ENCODE data around the gene HOMEZ.
"Not testable (repeated sequence)": the region's sequence is repeated elsewhere in the genome, so short reads cannot be mapped to it uniquely, and the experiment has no call there.

The HOMEZ gene, protein sequence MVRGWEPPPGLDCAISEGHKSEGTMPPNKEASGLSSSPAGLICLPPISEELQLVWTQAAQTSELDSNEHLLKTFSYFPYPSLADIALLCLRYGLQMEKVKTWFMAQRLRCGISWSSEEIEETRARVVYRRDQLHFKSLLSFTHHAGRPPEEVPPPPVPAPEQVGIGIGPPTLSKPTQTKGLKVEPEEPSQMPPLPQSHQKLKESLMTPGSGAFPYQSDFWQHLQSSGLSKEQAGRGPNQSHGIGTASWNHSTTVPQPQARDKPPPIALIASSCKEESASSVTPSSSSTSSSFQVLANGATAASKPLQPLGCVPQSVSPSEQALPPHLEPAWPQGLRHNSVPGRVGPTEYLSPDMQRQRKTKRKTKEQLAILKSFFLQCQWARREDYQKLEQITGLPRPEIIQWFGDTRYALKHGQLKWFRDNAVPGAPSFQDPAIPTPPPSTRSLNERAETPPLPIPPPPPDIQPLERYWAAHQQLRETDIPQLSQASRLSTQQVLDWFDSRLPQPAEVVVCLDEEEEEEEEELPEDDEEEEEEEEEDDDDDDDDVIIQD

DNA sequence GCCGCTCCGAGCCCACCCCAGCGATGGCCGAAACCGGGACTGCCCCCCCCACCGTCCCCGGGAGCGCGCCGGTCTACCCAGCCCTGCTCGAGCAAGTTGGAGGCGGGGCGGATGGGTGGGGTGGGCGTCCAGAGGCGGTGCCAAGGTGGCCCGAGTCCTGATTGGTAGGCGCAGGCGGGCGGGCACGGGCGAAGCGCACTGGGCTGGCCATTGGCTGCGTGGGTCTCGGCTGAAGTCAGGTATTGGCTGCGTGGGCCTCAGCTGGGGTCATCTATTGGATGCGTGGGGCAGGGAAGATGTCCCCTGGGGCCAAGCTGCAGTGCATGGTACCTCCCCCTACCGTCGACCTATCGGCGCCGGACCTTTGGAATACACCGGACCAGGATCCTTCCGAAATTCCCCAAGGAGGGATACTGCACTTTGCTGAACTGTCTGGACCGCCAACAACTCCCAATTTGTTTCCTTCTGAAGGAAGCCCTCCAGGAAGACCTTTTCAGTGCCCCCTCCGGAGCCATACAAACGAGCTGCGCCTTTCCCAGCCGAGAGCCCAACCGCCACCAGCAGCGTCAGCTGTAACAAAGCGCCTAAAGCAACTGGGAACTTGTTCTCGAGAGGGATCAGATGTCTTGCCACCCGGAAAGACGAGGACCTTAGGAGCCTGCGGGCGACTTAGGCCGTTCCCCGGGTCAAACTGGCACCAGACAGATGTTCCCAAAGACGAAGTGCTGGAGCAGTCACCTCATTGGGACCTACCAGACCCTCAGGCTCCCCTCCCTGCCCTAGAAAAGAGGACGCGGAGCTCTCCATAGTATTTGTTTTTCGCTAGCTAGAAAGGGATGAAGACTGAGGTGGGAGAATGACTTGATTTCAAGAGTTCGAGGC, at the start of gene HOMEZ:
Gene HOMEZ, minus strand, starts transcription at position 113 of the 882 bp plus-strand sequence. CDS start 180 bp downstream, outside the sequence.
- peak; percentile 87 for DNase-seq (ENCODE audit: low read depth, low spot score)

DNA sequence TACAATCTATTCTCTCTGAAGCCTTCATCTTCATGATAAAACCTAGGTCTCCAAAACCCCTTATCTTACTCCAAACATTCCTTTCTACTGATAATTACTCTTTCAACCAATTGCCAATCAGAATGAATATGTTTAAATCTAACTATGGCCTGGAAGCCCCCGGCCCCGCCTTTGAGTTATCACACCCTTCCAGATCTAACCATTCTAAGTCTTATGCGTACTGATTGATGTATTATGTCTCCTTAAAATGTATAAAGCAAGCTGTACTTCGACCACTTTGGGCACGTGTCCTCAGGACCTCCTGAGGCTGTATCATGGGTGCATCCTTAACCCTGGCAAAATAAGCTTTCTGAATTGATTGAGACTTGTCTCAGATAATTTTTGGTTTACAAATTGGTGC, 49.7 kb upstream of the HOMEZ start:
- no peak for DNase-seq (ENCODE audit: low read depth, low spot score)

DNA sequence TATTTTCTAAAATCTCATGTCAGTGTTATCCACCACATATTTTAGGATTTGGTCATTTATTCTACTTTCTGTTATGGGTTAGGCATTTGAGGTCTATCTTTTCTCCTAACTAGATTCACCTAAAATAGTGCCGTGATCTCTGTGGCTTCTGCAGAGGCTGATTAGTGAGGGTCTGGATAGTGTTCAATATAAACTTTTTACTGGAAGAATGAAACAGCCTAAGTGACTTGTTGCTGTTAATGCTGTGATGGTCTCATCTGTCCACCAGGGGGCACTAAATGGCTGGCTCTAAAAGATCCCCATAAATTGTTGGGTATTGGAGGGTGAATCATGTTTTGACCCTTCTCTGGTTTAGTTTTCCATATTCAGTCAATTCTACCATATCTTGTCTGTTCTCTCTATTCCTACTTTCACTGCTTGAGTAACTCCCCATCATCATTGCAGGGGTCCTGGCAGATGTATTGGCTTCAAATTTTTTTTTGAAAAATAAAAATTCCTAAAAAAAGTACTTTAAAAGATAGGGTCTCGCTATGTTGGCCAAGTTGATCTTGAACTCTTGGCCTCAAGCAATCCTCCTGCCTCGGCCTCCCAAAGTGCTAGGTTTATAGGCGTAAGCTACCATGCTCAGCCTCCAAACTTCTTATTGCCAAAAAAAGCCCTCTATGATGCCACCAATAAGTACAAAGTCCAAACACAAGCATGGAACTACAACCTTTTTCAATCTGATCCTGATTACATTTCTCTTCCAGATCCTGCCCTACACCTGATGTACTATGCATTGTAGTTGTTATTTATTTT, 42.2 kb upstream of the HOMEZ start:
- no peak for DNase-seq (ENCODE audit: low read depth, low spot score)

- DNase-seq (ENCODE audit: low read depth, low spot score) = no peak
Measured at GRCh38 chr14:23326491-23327332, 40.8 kb upstream of the HOMEZ start.

GRCh38 chr14:23325746-23326145, 39.8 kb upstream of the HOMEZ start:
- DNase-seq (ENCODE audit: low read depth, low spot score) = not testable (repeated sequence)

DNA sequence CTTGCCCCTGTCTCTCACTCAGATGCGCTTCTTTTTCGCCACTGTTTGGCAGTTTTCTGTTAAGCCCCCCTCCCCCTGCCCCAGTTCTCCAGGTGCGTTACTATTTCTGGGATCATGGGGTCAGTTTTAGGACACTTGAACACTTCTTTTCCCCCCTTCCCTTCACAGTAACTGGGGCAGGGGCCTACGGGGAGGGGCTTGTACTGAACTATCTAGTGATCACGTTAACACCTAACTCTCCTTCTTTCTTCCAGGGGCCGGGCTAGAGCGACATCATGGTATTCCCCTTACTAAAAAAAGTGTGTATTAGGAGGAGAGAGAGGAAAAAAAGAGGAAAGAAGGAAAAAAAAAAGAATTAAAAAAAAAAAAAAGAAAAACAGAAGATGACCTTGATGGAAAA, 39.1 kb upstream of the HOMEZ start:
- DNase-seq (ENCODE audit: low read depth, low spot score) = no peak

DNA sequence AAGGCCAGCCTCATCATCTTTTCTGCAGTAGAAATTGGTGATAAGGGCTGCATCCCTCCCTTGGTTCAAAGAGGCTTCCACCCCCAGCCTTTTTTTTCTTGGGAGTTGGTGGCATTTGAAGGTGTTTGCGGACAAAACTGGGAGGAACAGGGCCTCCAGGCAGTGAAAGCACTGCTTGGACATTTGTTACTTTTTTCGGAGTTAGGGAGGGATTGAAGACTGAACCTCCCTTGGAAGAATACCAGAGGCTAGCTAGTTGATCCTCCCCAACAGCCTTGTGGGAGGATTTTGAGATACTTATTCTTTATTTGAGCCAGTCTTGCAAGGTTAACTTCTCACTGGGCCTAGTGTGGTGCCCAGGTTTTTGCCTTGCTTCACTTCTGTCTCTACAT, 38.5 kb upstream of the HOMEZ start:
- DNase-seq (ENCODE audit: low read depth, low spot score) = no peak

DNA sequence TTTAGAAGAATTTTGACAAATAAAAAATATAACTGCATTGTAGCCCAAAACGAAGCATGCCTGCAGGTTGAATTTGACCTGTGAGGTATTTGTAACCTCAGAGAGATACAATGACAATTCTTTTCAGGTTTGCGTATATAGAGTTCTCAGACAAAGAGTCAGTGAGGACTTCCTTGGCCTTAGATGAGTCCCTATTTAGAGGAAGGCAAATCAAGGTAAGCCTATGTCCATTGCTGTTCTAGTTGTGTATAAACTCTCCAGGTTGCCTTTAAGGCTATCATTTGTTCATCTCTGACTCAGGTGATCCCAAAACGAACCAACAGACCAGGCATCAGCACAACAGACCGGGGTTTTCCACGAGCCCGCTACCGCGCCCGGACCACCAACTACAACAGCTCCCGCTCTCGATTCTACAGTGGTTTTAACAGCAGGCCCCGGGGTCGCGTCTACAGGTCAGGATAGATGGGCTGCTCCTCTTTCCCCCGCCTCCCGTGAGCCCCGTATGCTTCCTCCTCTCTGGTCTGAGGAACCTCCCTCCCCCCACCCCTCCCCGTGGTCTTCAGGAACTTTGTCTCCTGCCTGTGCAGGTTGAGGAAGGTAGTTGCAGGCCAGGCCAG, 38.0 kb upstream of the HOMEZ start:
- DNase-seq (ENCODE audit: low read depth, low spot score) = no peak

DNA sequence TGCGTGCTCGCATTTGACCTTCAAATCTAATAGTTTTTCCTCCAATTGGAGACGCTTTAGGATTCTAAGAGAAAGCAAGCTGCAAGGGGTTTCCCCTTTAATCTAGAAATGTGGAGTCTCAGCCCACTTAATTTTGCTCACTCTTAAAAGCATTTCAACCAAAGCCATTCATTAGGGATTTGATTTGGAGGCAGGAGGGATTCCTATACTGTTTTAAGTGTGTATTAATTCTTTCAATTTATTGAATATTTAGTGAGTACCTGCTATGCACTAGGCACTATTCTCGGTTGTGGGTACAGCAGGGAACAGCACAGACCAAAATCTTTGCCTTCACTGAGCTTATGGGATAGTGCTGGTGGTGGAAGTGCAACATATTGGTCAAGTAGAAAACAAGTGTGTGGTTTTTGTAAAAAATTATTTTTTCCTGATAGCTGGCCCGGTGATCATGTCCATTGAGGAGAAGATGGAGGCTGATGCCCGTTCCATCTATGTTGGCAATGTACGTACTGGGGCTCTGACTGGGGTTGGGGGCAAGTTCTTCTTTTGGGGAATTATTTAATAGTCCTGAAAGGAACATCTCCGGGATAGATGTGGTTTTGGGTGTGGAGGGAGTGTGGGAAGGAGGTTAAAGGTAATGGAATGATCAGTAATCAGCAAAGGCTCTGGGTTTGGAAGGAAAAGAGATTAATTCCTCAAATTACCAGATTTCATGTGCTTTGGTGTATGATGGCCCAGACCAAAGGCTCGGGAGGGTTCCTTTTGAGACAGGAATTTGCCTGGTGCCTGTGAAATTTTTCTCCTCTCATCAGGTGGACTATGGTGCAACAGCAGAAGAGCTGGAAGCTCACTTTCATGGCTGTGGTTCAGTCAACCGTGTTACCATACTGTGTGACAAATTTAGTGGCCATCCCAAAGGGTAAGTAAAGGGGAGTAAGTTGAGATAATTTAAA, 36.9 kb upstream of the HOMEZ start:
- no peak for DNase-seq (ENCODE audit: low read depth, low spot score)

DNA sequence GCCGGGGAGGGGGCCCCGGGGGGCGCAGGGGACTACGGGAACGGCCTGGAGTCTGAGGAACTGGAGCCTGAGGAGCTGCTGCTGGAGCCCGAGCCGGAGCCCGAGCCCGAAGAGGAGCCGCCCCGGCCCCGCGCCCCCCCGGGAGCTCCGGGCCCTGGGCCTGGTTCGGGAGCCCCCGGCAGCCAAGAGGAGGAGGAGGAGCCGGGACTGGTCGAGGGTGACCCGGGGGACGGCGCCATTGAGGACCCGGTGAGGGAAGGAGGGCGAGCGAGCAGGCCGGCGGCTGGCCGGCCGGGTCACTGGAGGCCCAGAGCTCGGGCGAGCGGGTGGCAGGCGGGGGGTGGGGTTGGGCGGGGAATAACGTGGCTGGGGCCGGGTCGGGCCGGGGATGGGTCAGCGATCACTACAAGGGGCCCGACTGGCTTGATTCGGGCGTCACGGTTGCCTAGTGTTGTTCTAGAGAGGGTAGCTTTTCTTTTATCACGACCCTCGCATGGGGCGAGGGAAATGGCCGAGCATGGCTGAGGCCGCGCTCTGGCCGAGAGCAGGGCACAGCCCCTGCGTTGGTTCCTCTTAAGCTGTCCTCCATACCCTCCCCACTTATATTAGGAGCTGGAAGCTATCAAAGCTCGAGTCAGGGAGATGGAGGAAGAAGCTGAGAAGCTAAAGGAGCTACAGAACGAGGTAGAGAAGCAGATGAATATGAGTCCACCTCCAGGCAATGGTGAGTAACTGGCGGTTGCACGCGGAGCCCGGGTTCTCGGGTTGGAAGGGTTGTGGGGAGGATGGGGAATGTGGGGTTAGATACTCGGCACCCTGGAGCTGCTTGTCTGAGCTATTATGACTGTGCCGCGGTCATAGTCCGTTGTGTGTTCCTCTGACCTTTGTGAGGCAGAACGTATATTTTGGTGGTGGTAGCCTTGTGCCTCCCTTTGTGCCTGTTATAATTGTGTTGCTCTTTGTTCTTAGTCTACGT, 35.9 kb upstream of the HOMEZ start:
- no peak for DNase-seq (ENCODE audit: low read depth, low spot score)

GRCh38 chr14:23320584-23321571, 34.9 kb upstream of the HOMEZ start, which contains the start of gene PABPN1:
PABPN1 (plus strand) TSS chr14:23321457; CDS start chr14:23321470, 13 bp downstream.
- peak; percentile 99 for DNase-seq (ENCODE audit: low read depth, low spot score)

DNA sequence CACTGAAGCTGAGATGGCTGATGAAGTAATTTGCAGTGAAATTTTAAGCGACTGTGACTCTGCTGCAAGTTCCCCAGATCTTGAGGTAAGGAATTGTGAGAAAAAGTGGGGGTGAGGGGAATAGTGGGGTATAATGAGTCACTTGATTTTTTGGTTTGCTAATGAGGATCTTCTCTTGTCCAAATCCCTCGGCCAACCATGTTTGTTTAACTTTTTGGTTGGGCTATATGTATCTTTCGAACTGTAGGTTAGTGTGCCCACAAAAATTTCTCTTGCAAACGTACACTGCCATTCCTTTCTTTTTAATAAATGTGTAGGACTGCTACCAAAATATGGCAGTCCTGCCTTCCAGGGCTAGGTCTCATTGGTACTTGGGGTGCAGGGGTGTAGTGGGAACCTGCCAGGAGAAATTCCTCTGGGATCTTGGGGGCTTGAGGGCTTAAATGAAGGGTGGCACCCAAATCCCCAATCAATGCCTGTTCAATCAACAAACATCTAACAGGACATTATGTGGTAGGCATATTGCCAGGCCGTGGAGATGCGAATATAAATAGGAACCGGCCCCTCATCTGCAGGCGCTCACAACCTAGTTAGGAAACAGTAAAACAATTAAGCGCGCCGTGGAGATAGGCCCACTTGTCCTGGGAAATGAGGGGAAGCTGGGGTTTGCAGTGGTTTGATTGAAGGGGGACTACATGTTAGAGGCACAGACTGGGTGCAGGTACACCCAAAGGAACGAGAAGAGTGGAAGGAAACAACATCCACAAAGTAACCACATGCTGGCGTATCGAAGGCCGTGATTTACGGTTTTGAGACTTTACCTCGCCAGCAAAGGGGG, 34.0 kb upstream of the HOMEZ start:
- DNase-seq (ENCODE audit: low read depth, low spot score) = no peak

DNA sequence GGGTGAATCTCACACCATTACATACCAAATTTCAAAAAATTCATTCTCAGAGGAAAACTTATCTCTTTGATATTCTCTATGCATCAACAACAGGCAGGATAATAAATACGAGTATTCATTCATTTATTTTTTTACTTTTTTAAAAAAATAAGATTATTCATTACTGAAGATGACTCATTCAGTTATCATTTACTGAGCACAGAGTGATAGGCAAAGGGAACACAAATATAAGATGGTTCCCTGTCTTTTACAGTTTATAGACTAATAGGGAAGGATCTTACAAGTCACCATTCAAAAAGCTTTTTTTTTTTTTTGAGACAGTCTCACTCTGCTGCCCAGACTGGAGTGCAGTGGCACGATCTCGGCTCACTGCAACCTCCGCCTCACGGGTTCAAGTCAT, 30.4 kb upstream of the HOMEZ start:
- no peak for DNase-seq (ENCODE audit: low read depth, low spot score)

DNA sequence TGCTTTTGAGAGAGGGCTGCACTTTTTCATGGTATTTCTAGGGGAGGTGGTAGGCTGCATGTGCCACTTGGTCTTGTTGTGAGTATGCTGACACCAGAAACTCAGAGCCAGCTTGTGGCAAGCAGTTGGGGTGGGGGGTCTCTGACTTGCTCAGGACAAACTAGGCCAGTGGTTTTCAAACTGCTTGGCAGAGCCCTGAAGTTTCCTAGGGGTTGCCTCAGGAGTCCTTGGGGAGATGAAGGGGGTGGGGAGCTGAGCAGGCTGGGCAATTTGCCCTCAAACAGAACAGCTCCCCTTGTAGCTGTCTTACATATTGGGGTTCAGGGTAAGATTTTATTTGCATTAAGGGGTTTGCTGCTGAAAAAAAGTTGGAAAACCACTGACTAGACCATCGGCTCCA, 24.6 kb upstream of the HOMEZ start:
- no peak for DNase-seq (ENCODE audit: low read depth, low spot score)

GRCh38 chr14:23308721-23309445, 23.0 kb upstream of the HOMEZ start:
- no peak for DNase-seq (ENCODE audit: low read depth, low spot score)

All from iPS DF 19.7 (cell line).